Inflammatory macrophage (primary cell): ENCODE data around the gene GC.
"Not testable (repeated sequence)": the region's sequence is repeated elsewhere in the genome, so short reads cannot be mapped to it uniquely, and the experiment has no call there.

Experiments used
- DNase-seq, 2 donors: peaks; one replicate each; pipeline ENCODE4 v3.0.0-alpha.2; 2020 to 2022
- total RNA-seq, 18 experiments: gene quantifications; one replicate each; lab custom pipeline; 2026; ENCODE audit warnings: mixed read lengths in 6 of 18, inconsistent platforms in 2 of 18; lab: John Stamatoyannopoulos, UW

The GC gene
- total RNA-seq = 0 to 0.09 (median 0) reads per million in 18 experiments

GRCh38 chr4:71783972-71784371, at the start of gene GC:
Gene GC (minus strand): TSS chr4:71784079. CDS start chr4:71784018, 61 bp downstream.
- DNase-seq = no peak

GRCh38 chr4:71833232-71833900, 49.5 kb upstream of the GC start:
- DNase-seq = no peak

- no peak for DNase-seq
These were observed 48.2 kb upstream of the GC start for GRCh38 chr4:71832049-71832448.

- DNase-seq = no peak
These were observed 46.8 kb upstream of the GC start for GRCh38 chr4:71830497-71831190.

- no peak for DNase-seq
These were observed 44.6 kb upstream of the GC start for GRCh38 chr4:71828470-71828869.

- no peak for DNase-seq
These were observed 43.9 kb upstream of the GC start for GRCh38 chr4:71827826-71828225.

GRCh38 chr4:71816676-71817303, 32.9 kb upstream of the GC start:
- no peak for DNase-seq

- no peak for DNase-seq
These were observed 30.6 kb upstream of the GC start for GRCh38 chr4:71814433-71814832.

GRCh38 chr4:71809805-71810204, 25.9 kb upstream of the GC start:
- DNase-seq = not testable (repeated sequence)

- DNase-seq = no peak
These were observed 23.6 kb upstream of the GC start for GRCh38 chr4:71807469-71807868.

GRCh38 chr4:71805230-71805629, 21.4 kb upstream of the GC start:
- not testable (repeated sequence) for DNase-seq

- DNase-seq = not testable (repeated sequence)
These were observed 20.3 kb upstream of the GC start for GRCh38 chr4:71804017-71804697.

GRCh38 chr4:71785959-71786358, 2.1 kb upstream of the GC start:
- DNase-seq = no peak

- no peak for DNase-seq
These were observed 804 bp upstream of the GC start for GRCh38 chr4:71784569-71785197.

GRCh38 chr4:71777891-71778290, 6.0 kb downstream of the GC start:
- no peak for DNase-seq

GRCh38 chr4:71775449-71775848, 8.4 kb downstream of the GC start:
- DNase-seq = no peak

GRCh38 chr4:71774136-71774535, 9.7 kb downstream of the GC start:
- DNase-seq = no peak

- DNase-seq = no peak
These were observed 10.9 kb downstream of the GC start for GRCh38 chr4:71773004-71773403.

- DNase-seq = no peak
These were observed 11.3 kb downstream of the GC start for GRCh38 chr4:71772592-71772991.

GRCh38 chr4:71771613-71772012, 12.3 kb downstream of the GC start:
- DNase-seq = no peak

- DNase-seq = no peak
These were observed 14.4 kb downstream of the GC start for GRCh38 chr4:71769434-71769833.

GRCh38 chr4:71768123-71768522, 15.8 kb downstream of the GC start:
- no peak for DNase-seq
